Measurements from ENCODE around the gene CLIC4. TPM values are rescaled to one million over a fixed set of nuclear protein-coding genes. Genes with fewer than 3 reads are reported as not detected.
"Not testable (repeated sequence)": the region's sequence is repeated elsewhere in the genome, so short reads cannot be mapped to it uniquely, and the experiment has no call there.

Gene CLIC4
- total RNA-seq, 2 donors from 2014 or later = 16.2 to 30.0 TPM

DNA sequence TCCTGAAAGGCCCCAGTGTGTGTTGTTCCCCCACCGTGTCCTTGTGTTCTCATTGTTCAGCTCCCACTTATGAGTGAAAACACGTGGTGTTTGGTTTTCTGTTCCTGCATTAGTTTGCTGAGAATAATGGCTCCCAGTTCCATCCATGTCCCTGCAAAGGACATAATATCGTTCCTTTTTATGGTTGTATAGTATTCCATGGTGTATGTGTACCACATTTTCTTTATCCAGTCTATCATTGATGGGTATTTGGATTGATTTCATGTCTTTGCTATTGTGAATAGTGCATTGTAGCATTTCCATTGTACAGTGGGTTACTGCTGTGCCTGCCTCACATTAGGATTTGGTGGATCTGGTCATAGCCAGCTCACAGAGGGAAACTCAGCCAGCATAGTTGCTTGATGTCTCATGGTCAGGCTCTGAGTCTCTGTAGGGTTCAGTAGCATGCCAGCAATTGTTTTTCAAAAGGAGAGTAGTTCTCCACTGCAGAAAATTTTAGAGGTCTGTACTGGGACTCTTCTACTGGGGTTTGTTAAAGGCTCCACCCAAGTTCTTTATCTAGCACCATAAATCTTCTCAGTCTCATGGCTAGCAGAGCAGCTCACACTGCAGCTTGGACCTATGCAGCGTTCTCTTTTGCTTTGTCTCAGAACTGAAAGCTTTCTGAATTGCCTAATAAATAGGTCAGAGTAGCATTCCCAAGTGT lies 143.9 kb downstream of the CLIC4 start:
- ATAC-seq (no peak), DNase-seq (ENCODE audit: low spot score in 2 of 2) (peak in 1 of 2 donors; percentile 9)
- Mint-ChIP-seq H3K9me3 (peaks cover 16 to 19% of the 10 kb centered on the region in 2 donors), H3K27ac (no peak overlapping the region), H3K36me3 (peaks cover 12 to 23% of the 10 kb centered on the region in 2 donors)

GRCh38 chr1:24890887-24891286 lies 145.6 kb downstream of the CLIC4 start:
- Mint-ChIP-seq H3K27ac (peak overlapping the region in 1 of 2 donors; percentile 74), H3K9me3 (peaks cover 8 to 10% of the 10 kb centered on the region in 2 donors), H3K36me3 (peaks cover 10 to 12% of the 10 kb centered on the region in 2 donors)
- no peak for DNase-seq (ENCODE audit: low spot score in 2 of 2)
- ATAC-seq = no peak

DNA sequence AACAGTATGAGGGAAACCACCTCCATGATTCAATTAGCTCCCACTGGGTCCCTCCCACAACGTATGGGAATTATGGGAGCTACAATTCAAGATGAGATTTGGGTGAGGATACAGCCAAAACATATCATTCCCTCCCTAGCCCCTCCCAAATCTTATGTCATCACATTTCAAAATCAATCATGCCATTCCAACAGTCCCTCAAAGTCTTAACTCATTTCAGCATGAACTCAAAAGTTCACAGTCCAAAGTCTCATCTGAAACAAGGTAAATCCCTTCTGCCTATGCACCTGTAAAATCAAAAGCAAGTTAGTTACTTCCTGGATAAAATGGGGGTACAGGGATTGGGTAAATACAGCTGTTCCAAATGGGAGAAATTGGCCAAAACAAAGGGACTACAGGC lies 146.1 kb downstream of the CLIC4 start:
- Mint-ChIP-seq H3K27ac (peak overlapping the region in 1 of 2 donors; percentile 74), H3K9me3 (peaks cover 8 to 10% of the 10 kb centered on the region in 2 donors), H3K36me3 (peaks cover 10 to 12% of the 10 kb centered on the region in 2 donors)
- not testable (repeated sequence) for ATAC-seq; DNase-seq (ENCODE audit: low spot score in 2 of 2)

DNA sequence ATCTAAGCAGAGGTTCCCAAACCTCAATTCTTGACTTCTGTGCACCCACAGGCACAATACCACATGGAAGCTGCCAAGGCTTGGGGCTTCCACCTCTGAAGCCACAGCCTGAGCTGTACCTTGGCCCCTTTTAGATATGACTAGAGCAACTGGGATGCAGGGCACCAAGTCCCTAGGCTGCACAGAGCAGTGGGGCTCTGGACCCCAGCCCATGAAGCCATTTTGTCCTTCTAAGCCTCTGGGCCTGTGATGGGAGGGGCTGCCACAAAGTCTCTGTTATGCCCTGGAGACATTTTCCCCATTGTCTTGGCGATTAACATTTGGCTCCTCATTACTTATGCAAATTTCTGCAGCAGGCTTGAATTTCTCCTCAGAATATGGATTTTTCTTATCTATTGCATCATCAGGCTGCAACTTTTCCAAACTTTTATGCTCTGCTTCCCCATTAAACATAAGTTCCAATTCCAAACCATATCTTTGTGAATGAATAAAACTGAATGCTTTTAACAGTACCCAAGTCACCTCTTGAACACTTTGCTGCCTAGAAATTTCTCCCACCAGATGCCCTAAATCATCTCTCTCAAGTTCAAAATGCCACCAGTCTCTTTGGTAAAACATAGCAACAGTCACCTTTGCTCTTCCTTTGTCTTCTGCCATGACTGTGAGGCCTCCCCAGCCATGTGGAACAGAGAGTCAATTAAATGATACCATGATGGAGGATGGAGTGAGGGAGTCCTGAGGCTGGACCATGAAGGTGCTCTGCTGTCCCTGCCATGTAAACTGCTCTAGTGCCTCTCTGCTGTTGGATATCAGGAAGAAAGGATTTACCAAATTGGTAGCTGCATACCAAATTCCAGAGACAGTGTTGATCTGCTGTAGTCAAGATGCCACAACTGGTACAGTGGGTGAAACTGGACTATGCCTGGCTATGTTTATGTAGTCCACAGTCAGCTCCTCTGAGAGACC lies 147.2 kb downstream of the CLIC4 start:
- DNase-seq (ENCODE audit: low spot score in 2 of 2) (peak in 1 of 2 donors; percentile 13), ATAC-seq (no peak)
- peaks cover 10 to 12% of the 10 kb centered on the region in 2 donors for H3K36me3 Mint-ChIP-seq
- peaks cover 8 to 10% of the 10 kb centered on the region in 2 donors for H3K9me3 Mint-ChIP-seq
- H3K27ac Mint-ChIP-seq = peak overlapping the region in 1 of 2 donors; percentile 58

DNA sequence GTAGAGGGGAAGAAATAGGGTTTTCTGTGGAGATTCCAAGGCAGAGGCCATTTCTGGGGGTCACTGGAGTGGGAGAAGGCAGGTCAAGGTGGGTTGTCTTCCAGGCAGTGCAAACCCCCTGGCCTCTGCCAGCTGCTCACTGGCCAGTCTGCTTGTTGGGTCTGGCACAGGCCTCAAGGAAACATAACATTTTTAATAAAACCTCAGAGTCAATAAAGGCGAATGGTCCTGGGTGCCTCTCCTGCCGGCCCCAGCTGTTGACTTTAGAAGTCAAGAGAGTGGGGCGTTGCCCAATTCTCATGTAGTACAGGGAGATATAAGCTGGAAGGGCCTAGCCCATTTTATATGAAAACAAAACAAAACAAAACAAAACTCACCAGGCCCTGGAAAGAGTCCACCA lies 148.2 kb downstream of the CLIC4 start:
- Mint-ChIP-seq H3K27ac (peak overlapping the region in 1 of 2 donors; percentile 65), H3K9me3 (peaks cover 8 to 10% of the 10 kb centered on the region in 2 donors), H3K36me3 (peaks cover 10 to 12% of the 10 kb centered on the region in 2 donors)
- ATAC-seq = no peak
- no peak for DNase-seq (ENCODE audit: low spot score in 2 of 2)

Other genes with a start within 250 kb of the CLIC4 start
- 10 to 100 TPM; 43.6 to 51.8 TPM for gene RCAN3, start 242.6 kb upstream of the CLIC4 start, total RNA-seq
- gene NCMAP, start 189.4 kb upstream of the CLIC4 start, total RNA-seq = under 1 TPM; 0.05 to 0.14 TPM
- 100 to 1,000 TPM; 208 to 250 TPM for gene SRRM1, start 102.1 kb upstream of the CLIC4 start, total RNA-seq
- 100 to 1,000 TPM; 119 to 136 TPM for gene RUNX3, start 184.8 kb downstream of the CLIC4 start, total RNA-seq

Data from activated naive CD4-positive, alpha-beta T cell treated with anti-CD3 and anti-CD28 coated beads, Interleukin-2, amount 50 U/mL, for 72 hours (primary cell).